Nephron progenitor cell (in vitro differentiated cells): ENCODE data around the gene SMCP.

Experiments
- DNase-seq: peaks from one replicate; pipeline ENCODE4 v3.0.0; 2021
- H3K27ac Mint-ChIP-seq: 2 replicates; pipeline ENCODE4 v1.8.0; 2021; ENCODE audit warnings: mild to moderate bottlenecking, moderate library complexity, mixed read lengths
- H3K27me3 Mint-ChIP-seq: 2 replicates; pipeline ENCODE4 v1.8.0; 2021; ENCODE audit warnings: mild to moderate bottlenecking, low read depth, mixed read lengths; ENCODE audit not compliant: poor library complexity
- H3K36me3 Mint-ChIP-seq: 2 replicates; pipeline ENCODE4 v1.8.0; 2021; ENCODE audit warnings: low read depth, mixed read lengths
- H3K4me1 Mint-ChIP-seq: 2 replicates; pipeline ENCODE4 v1.8.0; 2021; ENCODE audit warnings: mixed read lengths
- H3K4me3 Mint-ChIP-seq: 2 replicates; pipeline ENCODE4 v1.8.0; 2021; ENCODE audit warnings: mild to moderate bottlenecking, moderate library complexity, mixed read lengths
- H3K9me3 Mint-ChIP-seq: 2 replicates; pipeline ENCODE4 v1.8.0; 2021; ENCODE audit warnings: mild to moderate bottlenecking, moderate library complexity, mixed read lengths
- TF ChIP-seq, protein P1 (sequence below): fragments of 200-600 bp; sonication (generic); IDR thresholded peaks from 2 replicates; pipeline ENCODE4 v1.5.0; 2021; ENCODE audit warnings: antibody characterized with exemption

Gene SMCP

DNA sequence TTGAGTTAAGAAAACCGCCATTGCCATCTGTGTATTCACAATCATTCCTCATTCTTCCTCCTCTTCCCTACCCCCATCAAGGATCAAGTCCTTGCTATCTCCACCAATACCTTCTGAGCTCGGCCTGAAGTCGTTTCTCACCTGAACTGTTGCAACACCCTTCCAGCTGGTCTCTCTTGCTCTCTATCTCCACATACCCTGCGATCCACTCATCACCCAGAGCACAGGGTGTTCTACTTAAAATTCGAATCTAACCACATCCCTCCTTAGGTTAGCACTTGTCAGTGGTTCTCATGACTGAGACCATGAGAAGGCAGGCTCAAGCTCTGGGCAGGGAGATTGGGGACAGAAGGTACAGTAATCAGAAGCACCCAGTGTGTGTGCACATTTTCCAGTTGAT is 34.8 kb downstream of the SMCP start:
- H3K36me3 Mint-ChIP-seq, result no peaks in the 10 kb centered on the region
- no peak overlapping the region for H3K27ac Mint-ChIP-seq
- no peaks in the 10 kb centered on the region for H3K4me1 Mint-ChIP-seq
- H3K9me3 Mint-ChIP-seq, result peaks cover 60% of the 10 kb centered on the region
- no peak overlapping the region for H3K4me3 Mint-ChIP-seq
- no peak for DNase-seq
- TF ChIP-seq, protein P1, sequence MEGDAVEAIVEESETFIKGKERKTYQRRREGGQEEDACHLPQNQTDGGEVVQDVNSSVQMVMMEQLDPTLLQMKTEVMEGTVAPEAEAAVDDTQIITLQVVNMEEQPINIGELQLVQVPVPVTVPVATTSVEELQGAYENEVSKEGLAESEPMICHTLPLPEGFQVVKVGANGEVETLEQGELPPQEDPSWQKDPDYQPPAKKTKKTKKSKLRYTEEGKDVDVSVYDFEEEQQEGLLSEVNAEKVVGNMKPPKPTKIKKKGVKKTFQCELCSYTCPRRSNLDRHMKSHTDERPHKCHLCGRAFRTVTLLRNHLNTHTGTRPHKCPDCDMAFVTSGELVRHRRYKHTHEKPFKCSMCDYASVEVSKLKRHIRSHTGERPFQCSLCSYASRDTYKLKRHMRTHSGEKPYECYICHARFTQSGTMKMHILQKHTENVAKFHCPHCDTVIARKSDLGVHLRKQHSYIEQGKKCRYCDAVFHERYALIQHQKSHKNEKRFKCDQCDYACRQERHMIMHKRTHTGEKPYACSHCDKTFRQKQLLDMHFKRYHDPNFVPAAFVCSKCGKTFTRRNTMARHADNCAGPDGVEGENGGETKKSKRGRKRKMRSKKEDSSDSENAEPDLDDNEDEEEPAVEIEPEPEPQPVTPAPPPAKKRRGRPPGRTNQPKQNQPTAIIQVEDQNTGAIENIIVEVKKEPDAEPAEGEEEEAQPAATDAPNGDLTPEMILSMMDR, result no peak
- H3K27me3 Mint-ChIP-seq, result peaks cover 10% of the 10 kb centered on the region

DNA sequence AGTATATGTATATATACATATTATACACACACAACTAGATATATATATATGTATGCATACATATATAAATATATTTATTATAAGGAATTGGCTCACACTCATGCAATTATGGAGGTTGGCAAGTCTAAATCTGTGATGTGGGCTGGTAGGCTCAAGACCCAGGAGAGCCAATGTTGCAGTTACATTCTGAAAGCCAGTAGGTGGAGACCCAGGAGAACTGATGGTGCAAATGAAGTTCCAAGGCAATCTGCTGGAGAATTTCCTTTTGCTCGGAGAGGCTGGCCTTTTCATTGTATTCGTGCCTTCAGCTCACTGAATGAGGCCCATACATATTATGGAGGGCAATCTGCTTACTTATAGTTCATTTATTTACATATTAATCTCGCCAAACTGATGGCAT is 39.7 kb downstream of the SMCP start:
- H3K36me3 Mint-ChIP-seq, result no peaks in the 10 kb centered on the region
- peaks cover 2% of the 10 kb centered on the region for H3K27me3 Mint-ChIP-seq
- no peak overlapping the region for H3K27ac Mint-ChIP-seq
- TF ChIP-seq, protein P1, result no peak
- no peaks in the 10 kb centered on the region for H3K4me1 Mint-ChIP-seq
- no peak overlapping the region for H3K4me3 Mint-ChIP-seq
- DNase-seq, result no peak
- H3K9me3 Mint-ChIP-seq, result peaks cover 34% of the 10 kb centered on the region

- Mint-ChIP-seq H3K4me3 (no peak overlapping the region), H3K9me3 (peaks cover 34% of the 10 kb centered on the region)
- TF ChIP-seq, protein P1, result no peak
Measured at GRCh38 chr1:152919071-152919470, 40.9 kb downstream of the SMCP start.

GRCh38 chr1:152924191-152924590 is 46.1 kb downstream of the SMCP start:
- TF ChIP-seq, protein P1, result no peak
- Mint-ChIP-seq H3K9me3 (peaks cover 39% of the 10 kb centered on the region), H3K36me3 (no peaks in the 10 kb centered on the region), H3K4me3 (no peak overlapping the region), H3K27me3 (no peaks in the 10 kb centered on the region), H3K4me1 (no peaks in the 10 kb centered on the region), H3K27ac (no peak overlapping the region)
- no peak for DNase-seq

More at GRCh38 chr1:152919071-152919470, 40.9 kb downstream of the SMCP start:
- DNase-seq, result peak; percentile 17
- Mint-ChIP-seq H3K27me3 (no peaks in the 10 kb centered on the region), H3K4me1 (no peaks in the 10 kb centered on the region), H3K27ac (no peak overlapping the region), H3K36me3 (no peaks in the 10 kb centered on the region)

DNA sequence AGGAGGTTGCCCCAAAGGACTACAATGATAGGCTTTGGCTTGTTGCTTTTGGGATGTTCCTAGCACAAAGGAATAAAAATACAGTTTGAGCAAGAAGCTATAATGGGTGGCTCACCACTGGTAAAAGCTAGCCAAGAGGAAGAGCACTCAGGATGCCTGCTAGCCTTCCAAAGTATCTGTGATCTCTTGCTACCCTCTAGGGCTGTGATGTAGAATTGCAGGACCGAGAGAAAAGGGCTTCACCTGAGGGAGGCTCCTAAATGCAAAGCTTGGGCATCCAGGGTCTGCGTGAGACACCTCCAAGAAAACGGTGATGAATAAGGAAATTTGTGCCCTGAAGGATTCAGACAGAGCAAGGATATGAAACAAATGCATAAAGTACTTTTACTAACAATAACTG is 48.0 kb downstream of the SMCP start:
- Mint-ChIP-seq H3K27me3 (peaks cover 4% of the 10 kb centered on the region), H3K9me3 (peaks cover 41% of the 10 kb centered on the region), H3K4me1 (no peaks in the 10 kb centered on the region), H3K4me3 (no peak overlapping the region), H3K36me3 (no peaks in the 10 kb centered on the region), H3K27ac (no peak overlapping the region)
- DNase-seq, result no peak
- TF ChIP-seq, protein P1, result no peak

- Mint-ChIP-seq H3K9me3 (peaks cover 39% of the 10 kb centered on the region), H3K27ac (no peak overlapping the region), H3K27me3 (peaks cover 4% of the 10 kb centered on the region), H3K36me3 (no peaks in the 10 kb centered on the region), H3K4me3 (no peak overlapping the region), H3K4me1 (no peaks in the 10 kb centered on the region)
- DNase-seq, result no peak
- TF ChIP-seq, protein P1, result no peak
Measured at GRCh38 chr1:152928671-152929070, 50.5 kb downstream of the SMCP start.
